Neural cell (in vitro differentiated cells): ENCODE results near the gene CCDC148. TPM values are rescaled to one million over a fixed set of nuclear protein-coding genes. Genes with fewer than 3 reads are reported as not detected.
"Not testable (repeated sequence)": the region's sequence is repeated elsewhere in the genome, so short reads cannot be mapped to it uniquely, and the experiment has no call there.

Source experiments
- H2AFZ ChIP-seq: fragments of 200-600, 300-800 bp; sonication (generic), shearing (Covaris generic); 2 replicates; pipeline ENCODE4 v1.6.0; 2014; ENCODE audit warnings: low read depth, mild to moderate bottlenecking, antibody characterized with exemption, low read length, moderate library complexity
- H3F3A ChIP-seq: fragments of 200-600 bp; shearing (Covaris generic); 2 replicates; pipeline ENCODE4 v1.6.1; 2016; ENCODE audit warnings: mild to moderate bottlenecking, moderate library complexity, mixed read lengths, antibody characterized with exemption, low read length; ENCODE audit not compliant: insufficient read depth, poor library complexity, severe bottlenecking
- H3K27ac ChIP-seq: fragments of 200-600, 300-800 bp; sonication (generic), shearing (Covaris generic); 2 replicates; pipeline ENCODE4 v1.5.1; 2014; ENCODE audit warnings: mild to moderate bottlenecking, low read length, moderate library complexity
- H3K27me3 ChIP-seq: fragments of 300-800, 200-600 bp; sonication (generic), shearing (Covaris generic); 2 replicates; pipeline ENCODE4 v1.6.0; 2014; ENCODE audit warnings: mild to moderate bottlenecking, low read depth, low read length, moderate library complexity; ENCODE audit not compliant: insufficient read depth
- H3K36me3 ChIP-seq: fragments of 300-800, 200-600 bp; sonication (generic), shearing (Covaris generic); 2 replicates; pipeline ENCODE4 v1.5.1; 2014; ENCODE audit warnings: mild to moderate bottlenecking, antibody characterized with exemption, low read length, moderate library complexity; ENCODE audit not compliant: insufficient read depth
- H3K4me2 ChIP-seq: fragments of 300-800, 200-600 bp; sonication (generic), shearing (Covaris generic); 2 replicates; pipeline ENCODE4 v1.6.0; 2014; ENCODE audit warnings: mild to moderate bottlenecking, low read length
- H3K4me3 ChIP-seq: fragments of 300-800, 200-600 bp; sonication (generic), shearing (Covaris generic); 2 replicates; pipeline ENCODE4 v1.5.1; 2014; ENCODE audit warnings: mild to moderate bottlenecking, low read length, moderate library complexity
- H3K79me2 ChIP-seq: fragments of 200-600 bp; shearing (Covaris generic); replicated peaks from 2 replicates; pipeline ENCODE4 v1.6.0; 2014; ENCODE audit warnings: mild to moderate bottlenecking, low read length, moderate library complexity; ENCODE audit not compliant: insufficient read depth
- H3K9ac ChIP-seq: fragments of 300-800, 200-600 bp; sonication (generic), shearing (Covaris generic); 2 replicates; pipeline ENCODE4 v1.6.1; 2016; ENCODE audit warnings: mild to moderate bottlenecking, low read length, mixed read lengths
- H3K9me2 ChIP-seq: fragments of 200-600 bp; shearing (Covaris generic); 2 replicates; pipeline ENCODE4 v1.6.1; 2016; ENCODE audit warnings: mild to moderate bottlenecking, low read length, mixed read lengths; ENCODE audit not compliant: insufficient read depth
- H3K9me3 ChIP-seq: fragments of 200-600, 300-800 bp; sonication (generic), shearing (Covaris generic); 2 replicates; pipeline ENCODE4 v1.6.1; 2016; ENCODE audit warnings: mild to moderate bottlenecking, mixed run types, low read length, moderate library complexity, mixed read lengths
- H4K20me1 ChIP-seq: fragments of 200-600 bp; shearing (Covaris generic); 2 replicates; pipeline ENCODE4 v1.6.1; 2016; ENCODE audit warnings: mild to moderate bottlenecking, mixed run types; ENCODE audit not compliant: insufficient read depth
- CTCF ChIP-seq: fragments of 450-650 bp; IDR thresholded peaks from 2 replicates; pipeline ENCODE4 v1.5.1; 2014; ENCODE audit warnings: antibody characterized with exemption, mild to moderate bottlenecking, moderate library complexity; ENCODE audit not compliant: poor library complexity, severe bottlenecking
- EP300 ChIP-seq: fragments of 450-650 bp; conservative IDR thresholded peaks from 2 replicates; pipeline ENCODE4 v1.6.1; 2014; ENCODE audit warnings: antibody characterized with exemption, mild to moderate bottlenecking, moderate library complexity; ENCODE audit not compliant: poor library complexity, severe bottlenecking
- EZH2 ChIP-seq: fragments of 200-600, 300-800 bp; shearing (Covaris generic), sonication (generic); IDR thresholded peaks from 2 replicates; pipeline ENCODE4 v1.6.1; 2014; ENCODE audit warnings: antibody characterized with exemption, low read length, borderline replicate concordance, mild to moderate bottlenecking; ENCODE audit not compliant: insufficient read depth, poor library complexity, severe bottlenecking
- MXI1 ChIP-seq: fragments of 450-650 bp; conservative IDR thresholded peaks from 2 replicates; pipeline ENCODE4 v1.6.1; 2014; ENCODE audit warnings: antibody characterized with exemption, mild to moderate bottlenecking; ENCODE audit not compliant: poor library complexity, severe bottlenecking
- POLR2AphosphoS5 ChIP-seq: IDR thresholded peaks from 2 replicates; pipeline ENCODE4 v1.6.1; 2012
- RAD21 ChIP-seq: fragments of 450-650 bp; conservative IDR thresholded peaks from 2 replicates; pipeline ENCODE4 v1.6.1; 2014; ENCODE audit warnings: antibody characterized with exemption, mild to moderate bottlenecking, moderate library complexity
- REST ChIP-seq: IDR thresholded peaks from 2 replicates; pipeline ENCODE4 v1.6.1; 2012; ENCODE audit warnings: borderline replicate concordance
- SMC3 ChIP-seq: fragments of 450-650 bp; conservative IDR thresholded peaks from 2 replicates; pipeline ENCODE4 v1.6.1; 2014; ENCODE audit warnings: antibody characterized with exemption, mild to moderate bottlenecking, moderate library complexity; ENCODE audit not compliant: poor library complexity
- TAF1 ChIP-seq: IDR thresholded peaks from 2 replicates; pipeline ENCODE4 v1.6.1; 2012; ENCODE audit warnings: low read depth
- polyA plus RNA-seq: library from polyadenylated mRNA; depleted of rRNA; stranded (reverse); fragments of >200 nt; gene quantifications from 2 replicates; pipeline ENCODE4 v1.2.3, GENCODE V29; 2014

The CCDC148 gene
- polyA plus RNA-seq, 1 donor from 2014 or later: 1.8 TPM

GRCh38 chr2:158331799-158332198 is 124.8 kb downstream of the CCDC148 start:
- H3K36me3 ChIP-seq, H3K9ac ChIP-seq, H2AFZ ChIP-seq, H3K79me2 ChIP-seq, H3K9me3 ChIP-seq, H3K27me3 ChIP-seq, H3F3A ChIP-seq, H4K20me1 ChIP-seq, H3K9me2 ChIP-seq, H3K4me2 ChIP-seq, H3K4me3 ChIP-seq, H3K27ac ChIP-seq: not testable (repeated sequence)

GRCh38 chr2:158325782-158326340 is 130.7 kb downstream of the CCDC148 start:
- Histone ChIP-seq H3K79me2 (no peaks in the 10 kb centered on the region), H3K4me2 (no peak overlapping the region), H4K20me1 (no peaks in the 10 kb centered on the region), H3K27me3 (no peaks in the 10 kb centered on the region), H3K9me3 (no peaks in the 10 kb centered on the region), H3K9ac (no peak overlapping the region), H3K36me3 (no peaks in the 10 kb centered on the region), H3K9me2 (no peaks in the 10 kb centered on the region), H2AFZ (no peak overlapping the region), H3K27ac (no peak overlapping the region), H3K4me3 (no peak overlapping the region), H3F3A (no peaks in the 10 kb centered on the region)
- TF ChIP-seq REST (no peak), RAD21 (no peak), POLR2AphosphoS5 (no peak), TAF1 (no peak), SMC3 (no peak), EP300 (no peak), MXI1 (no peak), CTCF (no peak), EZH2 (no peak)
